Aorta (tissue), 5 donors: Measurements from ENCODE around the gene VPS54. TPM values are rescaled to one million over a fixed set of nuclear protein-coding genes. Genes with fewer than 3 reads are reported as not detected.

Experiments used
- ATAC-seq: fragments of 200-7000 bp; cut with Tn5 transposase; one replicate; pipeline ENCODE4 v1.9.1; 2022; ENCODE audit warnings: moderate library complexity; ENCODE audit not compliant: low FRiP score
- DNase-seq, 2 donors: peaks; one replicate each; pipeline ENCODE4 v3.0.0-alpha.2; 2020
- H3K27ac ChIP-seq, 2 donors: one replicate each; pipeline ENCODE4 v1.5.1; 2013; ENCODE audit warnings: low read length in 2 of 2, mild to moderate bottlenecking in 2 of 2, moderate library complexity in 2 of 2, control low read depth in 1 of 2, inconsistent platforms in 1 of 2, low read depth in 1 of 2
- H3K27me3 ChIP-seq, 2 donors: one replicate each; pipeline ENCODE4 v1.6.1; 2013; ENCODE audit warnings: control low read depth in 1 of 2, low read length in 1 of 2, mild to moderate bottlenecking in 1 of 2, moderate library complexity in 1 of 2; ENCODE audit not compliant: insufficient read depth in 2 of 2, control insufficient read depth in 1 of 2
- H3K36me3 ChIP-seq, 2 donors: one replicate each; pipeline ENCODE4 v1.6.1; 2013; ENCODE audit warnings: control low read depth in 1 of 2, low read length in 1 of 2, mild to moderate bottlenecking in 1 of 2; ENCODE audit not compliant: insufficient read depth in 2 of 2, control insufficient read depth in 1 of 2
- H3K4me1 ChIP-seq, 2 donors: one replicate each; pipeline ENCODE4 v1.6.1; 2013; ENCODE audit warnings: low read length in 2 of 2, control low read depth in 1 of 2, mild to moderate bottlenecking in 1 of 2, moderate library complexity in 1 of 2; ENCODE audit not compliant: insufficient read depth in 2 of 2, control insufficient read depth in 1 of 2
- H3K4me3 ChIP-seq, 2 donors: one replicate each; pipeline ENCODE4 v1.5.1; 2013; ENCODE audit warnings: low read length in 2 of 2, control low read depth in 1 of 2, mild to moderate bottlenecking in 1 of 2
- H3K9me3 ChIP-seq: one replicate; pipeline ENCODE4 v1.6.1; 2013; ENCODE audit warnings: mild to moderate bottlenecking, low read length; ENCODE audit not compliant: control insufficient read depth
- WGBS, 2 donors: extraction: QIAGEN DNeasy Blood & Tissue Kit; methylation state at CpG; one replicate each; pipeline ENCODE4 v1.1.7; 2013; 5-methylcytosine and 5-hydroxymethylcytosine counted together
- intact Hi-C, 2 donors: fragments of 100-400 bp; cut with DNase I; formaldehyde crosslinking; loops; one replicate each; pipeline versions ENCODE4 v1.14.2 to v1.15.0; 2022
- polyA plus RNA-seq, 2 donors: library from polyadenylated mRNA; stranded (reverse); fragments of 200-250 nt; gene quantifications; one replicate each; pipeline ENCODE4 v1.2.3, GENCODE V29; 2013
- total RNA-seq, 2 donors: library from RNA; stranded (reverse); fragmentation: NEBNext Ultra II Directional; extraction: Animal tissue kit (Norgen Biotek cat#: 25700); gene quantifications; one replicate each; pipeline ENCODE4 v1.2.1, GENCODE V29; 2021
- donor health status: healthy with polysubstance abuse.
- donor health status: Bipolar disorder and iron deficiency.
- donor health status: DM: no; HTN: no; CAD: no.
- donor health status: DM: no; HTN: no; CAD: no.
- donor health status: DM: yes; HTN: yes; CAD: no.

The VPS54 gene
- total and polyA plus RNA-seq, 4 donors = 10.9 to 24.4 (median 22.4) TPM

GRCh38 chr2:64056021-64056420, 36.8 kb upstream of the VPS54 start:
- no peaks in the 10 kb centered on the region for H3K4me1 ChIP-seq
- no peaks in the 10 kb centered on the region for H3K36me3 ChIP-seq
- no peak for DNase-seq
- no peaks in the 10 kb centered on the region for H3K9me3 ChIP-seq
- H3K27me3 ChIP-seq = no peaks in the 10 kb centered on the region
- ATAC-seq = no peak
- no peak overlapping the region for H3K4me3 ChIP-seq
- intact Hi-C loops = no loop called here
- WGBS, 2 donors = 87 to 90% methylated on average over 2 of the region's 2 CpGs
- H3K27ac ChIP-seq = no peak overlapping the region

GRCh38 chr2:64054161-64054915, 35.1 kb upstream of the VPS54 start:
- ATAC-seq = no peak
- no peak overlapping the region for H3K4me3 ChIP-seq
- H3K36me3 ChIP-seq = no peaks in the 10 kb centered on the region
- 82 to 83% methylated on average over 4 of the region's 4 CpGs for WGBS, 2 donors
- H3K9me3 ChIP-seq = no peaks in the 10 kb centered on the region
- intact Hi-C loops = loop anchor here in 1 of 2 donors (5.0 kb wide), 1 partner anchor 508 kb away; no protein-coding TSS in a partner anchor
- H3K4me1 ChIP-seq = no peaks in the 10 kb centered on the region
- H3K27me3 ChIP-seq = no peaks in the 10 kb centered on the region
- DNase-seq = no peak
- no peak overlapping the region for H3K27ac ChIP-seq

GRCh38 chr2:64052463-64053241, 33.4 kb upstream of the VPS54 start:
- intact Hi-C loops = loop anchor here in 1 of 2 donors (5.0 kb wide), 1 partner anchor 510 kb away; no protein-coding TSS in a partner anchor
- no peak for ATAC-seq
- WGBS, 2 donors = 89 to 93% methylated on average over 3 of the region's 3 CpGs

GRCh38 chr2:64049633-64050220, 30.5 kb upstream of the VPS54 start:
- Histone ChIP-seq H3K27me3 (no peaks in the 10 kb centered on the region), H3K4me3 (no peak overlapping the region), H3K27ac (no peak overlapping the region), H3K36me3 (no peaks in the 10 kb centered on the region), H3K4me1 (no peaks in the 10 kb centered on the region), H3K9me3 (no peaks in the 10 kb centered on the region)
- DNase-seq (peak in 1 of 2 donors; percentile 65), ATAC-seq (peak; percentile 87)
- intact Hi-C loops = loop anchor here (1.0 to 10.0 kb wide), 7 partner anchors 93 to 513 kb away; partner anchors contain the start of gene PELI1 (in 1 of the 2)
- 2 to 4% methylated on average over 3 of the region's 3 CpGs for WGBS, 2 donors

More at GRCh38 chr2:64052463-64053241, 33.4 kb upstream of the VPS54 start:
- no peaks in the 10 kb centered on the region for H3K27me3 ChIP-seq
- H3K4me3 ChIP-seq = no peak overlapping the region
- H3K27ac ChIP-seq = no peak overlapping the region
- no peaks in the 10 kb centered on the region for H3K9me3 ChIP-seq
- no peak for DNase-seq
- no peaks in the 10 kb centered on the region for H3K4me1 ChIP-seq
- no peaks in the 10 kb centered on the region for H3K36me3 ChIP-seq

- Histone ChIP-seq H3K4me1 (no peaks in the 10 kb centered on the region), H3K27me3 (no peaks in the 10 kb centered on the region), H3K4me3 (no peak overlapping the region), H3K27ac (no peak overlapping the region), H3K36me3 (no peaks in the 10 kb centered on the region), H3K9me3 (no peaks in the 10 kb centered on the region)
- 95 to 98% methylated on average over 2 of the region's 2 CpGs for WGBS, 2 donors
- DNase-seq (no peak), ATAC-seq (no peak)
- intact Hi-C loops = loop anchor here (5.0 to 10.0 kb wide), 4 partner anchors 96 to 441 kb away; partner anchors contain the start of gene PELI1 (in 1 of the 2)
These were observed 26.7 kb upstream of the VPS54 start for GRCh38 chr2:64045938-64046337.

GRCh38 chr2:64040161-64040560, 20.9 kb upstream of the VPS54 start:
- intact Hi-C loops = loop anchor here in 1 of 2 donors (10.0 kb wide), 1 partner anchor 445 kb away; no protein-coding TSS in a partner anchor
- H3K27ac ChIP-seq = no peak overlapping the region
- no peaks in the 10 kb centered on the region for H3K4me1 ChIP-seq
- 77 to 81% methylated on average over 3 of the region's 3 CpGs for WGBS, 2 donors
- DNase-seq (no peak), ATAC-seq (no peak)
- H3K9me3 ChIP-seq = no peaks in the 10 kb centered on the region
- H3K27me3 ChIP-seq = no peaks in the 10 kb centered on the region
- H3K4me3 ChIP-seq = no peak overlapping the region
- no peaks in the 10 kb centered on the region for H3K36me3 ChIP-seq

- Histone ChIP-seq H3K9me3 (no peaks in the 10 kb centered on the region), H3K4me3 (no peak overlapping the region), H3K27me3 (no peaks in the 10 kb centered on the region), H3K27ac (no peak overlapping the region), H3K36me3 (no peaks in the 10 kb centered on the region), H3K4me1 (no peaks in the 10 kb centered on the region)
- intact Hi-C loops = no loop called here
- WGBS, 2 donors = 78 to 81% methylated on average over 5 of the region's 5 CpGs
- ATAC-seq (no peak), DNase-seq (no peak)
These were observed 16.9 kb upstream of the VPS54 start for GRCh38 chr2:64036034-64036705.
